Middle frontal gyrus (tissue), 1 donor: ENCODE measurements around the gene C16orf92.
A peak's percentile ranks its signal among the peaks of the same experiment; 100 is the strongest.

ENCODE experiments used
- DNase-seq: peaks from one replicate; pipeline ENCODE4 v3.0.0-alpha.2; 2015; ENCODE audit warnings: low spot score; ENCODE audit errors: extremely low spot score

C16orf92 gene

DNA sequence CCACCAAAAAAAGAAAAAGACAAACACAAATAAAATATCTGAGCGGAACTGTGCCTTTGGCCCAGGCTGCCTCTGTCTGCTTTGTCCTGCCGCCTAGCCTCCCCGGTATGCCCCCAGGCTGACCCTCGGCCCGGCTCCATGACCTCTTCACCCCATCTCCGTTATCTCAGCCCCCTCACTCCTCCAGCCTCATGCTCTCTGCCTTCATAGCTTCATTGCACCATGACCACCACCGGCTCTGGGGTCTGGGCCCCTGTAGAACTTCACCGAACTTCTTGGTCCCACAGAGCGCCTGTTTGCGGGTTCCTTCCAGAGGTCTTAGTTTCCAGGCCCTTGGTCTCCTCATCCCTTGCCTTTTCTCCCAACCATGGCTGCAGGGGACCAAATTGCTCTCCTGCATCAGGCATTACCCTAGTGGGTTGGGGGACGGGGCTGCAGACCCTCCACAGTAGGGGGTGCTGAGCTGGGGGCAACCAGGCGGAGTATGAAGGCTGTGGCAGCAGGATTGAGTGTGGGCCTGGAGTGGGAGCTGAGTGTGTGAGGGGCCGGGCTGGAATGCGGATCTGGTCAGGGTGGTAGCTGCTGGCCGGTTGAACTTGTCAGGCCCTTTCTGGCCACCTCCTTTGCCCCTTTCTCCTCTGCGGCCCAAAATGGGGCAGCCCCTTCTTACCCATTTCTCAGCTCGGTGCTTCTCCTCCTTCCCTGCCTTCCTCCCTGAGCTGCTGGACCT lies 34.5 kb upstream of the C16orf92 start:
- DNase-seq, result no peak

DNA sequence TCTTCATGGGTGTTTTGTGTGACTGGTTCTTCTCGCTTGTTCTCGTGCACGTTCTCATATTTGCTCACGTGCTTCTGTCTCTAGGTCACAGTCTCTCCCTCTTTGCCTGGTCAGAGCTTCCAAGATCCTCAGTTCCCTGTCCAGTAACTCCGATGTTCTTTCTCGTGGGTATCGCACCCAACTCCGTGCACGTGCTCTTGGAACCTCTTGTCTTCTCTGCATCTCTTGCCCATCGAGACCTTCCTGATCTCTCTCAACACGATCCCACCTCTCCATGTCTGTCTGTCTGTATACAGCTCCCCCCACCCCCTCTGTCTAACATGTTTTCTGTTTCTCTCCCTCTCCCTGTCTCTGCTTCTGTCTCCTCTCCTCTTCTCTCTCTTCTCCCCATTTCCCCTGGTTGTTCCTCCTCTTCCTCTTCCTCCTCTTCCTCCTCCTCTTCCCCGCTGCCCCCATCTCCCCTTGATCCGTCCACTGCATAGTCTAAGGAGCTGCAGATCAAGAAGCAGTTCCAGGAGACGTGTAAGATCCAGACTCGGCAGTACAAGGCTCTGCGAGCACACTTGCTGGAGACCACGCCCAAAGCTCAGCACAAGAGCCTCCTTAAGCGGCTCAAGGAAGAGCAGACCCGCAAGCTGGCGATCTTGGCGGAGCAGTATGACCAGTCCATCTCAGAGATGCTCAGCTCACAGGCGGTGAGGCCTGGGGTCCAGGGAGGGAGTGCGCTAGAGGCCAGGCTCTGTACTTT lies 33.7 kb upstream of the C16orf92 start:
- DNase-seq, result no peak

DNA sequence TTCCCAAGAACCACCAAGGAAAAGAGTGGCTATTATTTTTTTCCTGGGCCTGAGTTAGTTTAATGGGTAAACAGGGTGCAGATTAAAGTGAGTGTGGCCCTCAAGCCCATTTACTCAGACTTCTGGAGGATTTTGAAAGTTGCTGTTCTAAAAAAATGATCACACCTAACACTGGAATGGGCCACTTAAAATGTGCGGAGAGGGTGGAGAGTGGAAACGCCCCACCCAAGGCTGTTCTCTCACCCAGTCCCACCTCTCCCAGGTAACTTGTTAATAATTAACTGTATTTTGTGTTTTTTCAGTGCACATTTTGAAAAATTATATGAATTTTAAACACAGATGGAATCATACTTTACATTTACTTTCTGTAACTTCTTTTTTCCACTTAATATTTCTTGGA lies 33.0 kb upstream of the C16orf92 start:
- DNase-seq, result no peak

DNA sequence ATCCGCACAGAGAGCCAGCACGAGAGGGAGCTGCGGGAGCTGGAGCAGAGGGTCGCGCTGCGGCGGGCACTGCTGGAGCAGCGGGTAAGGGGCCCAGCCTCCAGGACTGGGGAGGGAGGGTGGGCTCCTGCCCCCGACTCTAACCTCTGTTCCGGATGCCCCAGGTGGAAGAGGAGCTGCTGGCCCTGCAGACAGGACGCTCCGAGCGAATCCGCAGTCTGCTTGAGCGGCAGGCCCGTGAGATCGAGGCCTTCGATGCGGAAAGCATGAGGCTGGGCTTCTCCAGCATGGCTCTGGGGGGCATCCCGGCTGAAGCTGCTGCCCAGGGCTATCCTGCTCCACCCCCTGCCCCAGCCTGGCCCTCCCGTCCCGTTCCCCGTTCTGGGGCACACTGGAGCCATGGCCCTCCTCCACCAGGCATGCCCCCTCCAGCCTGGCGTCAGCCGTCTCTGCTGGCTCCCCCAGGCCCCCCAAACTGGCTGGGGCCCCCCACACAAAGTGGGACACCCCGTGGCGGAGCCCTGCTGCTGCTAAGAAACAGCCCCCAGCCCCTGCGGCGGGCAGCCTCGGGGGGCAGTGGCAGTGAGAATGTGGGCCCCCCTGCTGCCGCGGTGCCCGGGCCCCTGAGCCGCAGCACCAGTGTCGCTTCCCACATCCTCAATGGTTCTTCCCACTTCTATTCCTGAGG lies 32.0 kb upstream of the C16orf92 start:
- DNase-seq, result no peak

DNA sequence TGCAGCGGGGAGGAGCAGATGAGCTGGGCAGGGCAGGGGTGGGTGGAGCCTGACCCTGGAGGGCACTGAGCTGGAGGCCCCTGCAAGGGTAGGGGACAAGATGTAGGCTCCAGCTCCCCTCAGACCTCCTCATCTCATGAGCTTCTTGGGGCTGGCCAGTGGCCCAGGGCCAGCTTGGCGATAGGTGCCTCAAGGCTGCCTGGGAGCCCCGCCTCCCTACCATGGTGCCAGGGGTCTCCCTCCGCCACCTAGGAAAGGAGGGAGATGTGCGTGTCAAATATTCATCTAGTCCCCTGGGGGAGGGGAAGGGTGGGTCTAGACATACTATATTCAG lies 31.5 kb upstream of the C16orf92 start:
- no peak for DNase-seq

- DNase-seq, result no peak
These were observed 30.5 kb upstream of the C16orf92 start for GRCh38 chr16:29992344-29992967.

- DNase-seq, result no peak
These were observed 29.7 kb upstream of the C16orf92 start for GRCh38 chr16:29993191-29993902.

- no peak for DNase-seq
These were observed 28.9 kb upstream of the C16orf92 start for GRCh38 chr16:29993903-29994599.

DNA sequence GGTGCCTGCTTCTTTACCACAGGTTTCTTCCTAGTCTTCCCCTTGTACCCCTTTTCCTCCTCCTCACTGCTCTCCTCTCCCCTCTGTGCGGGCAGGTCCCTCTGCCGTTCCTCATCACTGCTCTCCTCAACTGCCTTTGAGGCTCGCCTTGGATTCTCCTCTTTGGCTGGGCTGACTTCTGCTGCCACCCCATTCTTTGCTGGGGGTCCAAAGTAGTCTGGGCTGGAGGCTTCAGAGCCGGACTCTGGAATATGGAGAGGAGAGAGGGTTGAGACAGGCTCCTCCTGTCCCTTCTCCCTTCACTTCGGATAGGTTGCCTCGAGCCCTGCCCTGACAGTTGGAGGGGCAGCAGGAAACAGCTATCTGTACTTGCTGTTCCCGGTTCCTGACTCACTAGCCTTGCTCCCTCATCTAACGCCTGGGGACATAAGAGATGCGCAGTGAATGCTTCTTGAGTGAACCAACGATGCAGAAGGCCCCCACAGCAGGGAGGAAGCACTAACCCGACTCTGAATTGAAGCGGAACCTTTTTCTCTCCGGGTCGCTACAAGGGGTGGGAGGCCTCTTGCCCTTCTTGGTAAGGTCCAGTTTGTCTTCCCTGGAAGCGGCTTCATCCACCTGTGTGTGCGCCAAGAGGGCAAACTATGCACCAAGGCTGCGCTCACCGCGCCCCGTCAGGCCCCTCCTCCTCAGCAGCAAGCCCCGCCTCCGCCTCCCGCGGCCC lies 28.2 kb upstream of the C16orf92 start:
- no peak for DNase-seq

DNA sequence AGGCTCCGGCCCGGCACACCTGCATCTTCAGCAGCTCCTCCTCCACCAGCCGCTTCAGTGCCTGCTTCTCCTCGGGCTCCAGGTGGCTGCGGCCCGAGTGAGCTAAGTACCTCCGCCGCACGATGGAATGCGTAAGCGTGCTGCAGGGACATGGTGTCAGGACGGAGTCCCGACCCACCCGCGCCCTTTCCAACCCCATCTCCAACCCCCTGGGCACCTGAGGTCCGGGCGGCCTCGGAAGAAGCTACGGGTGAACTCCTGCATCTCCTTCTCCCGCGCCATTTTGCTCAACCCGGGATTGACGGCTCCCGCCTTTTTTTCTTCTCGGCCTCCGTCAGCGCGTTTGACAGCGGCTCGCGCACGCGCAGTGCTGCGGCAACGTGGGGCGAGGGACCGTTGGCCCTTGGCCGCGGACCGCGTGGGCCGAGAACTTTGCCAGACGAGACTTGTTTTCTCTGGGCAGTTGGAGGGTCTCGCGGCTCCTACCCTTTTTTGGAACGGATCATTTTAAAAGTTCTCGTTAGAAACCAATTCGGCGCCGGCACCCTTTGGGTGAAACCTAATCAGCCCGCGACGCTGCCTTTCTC lies 27.6 kb upstream of the C16orf92 start, which contains the start of gene HIRIP3:
HIRIP3 (minus strand) TSS at position 294 of the 587 bp plus-strand sequence; CDS start at position 282, 12 bp downstream.
- peak; percentile 84 for DNase-seq

DNA sequence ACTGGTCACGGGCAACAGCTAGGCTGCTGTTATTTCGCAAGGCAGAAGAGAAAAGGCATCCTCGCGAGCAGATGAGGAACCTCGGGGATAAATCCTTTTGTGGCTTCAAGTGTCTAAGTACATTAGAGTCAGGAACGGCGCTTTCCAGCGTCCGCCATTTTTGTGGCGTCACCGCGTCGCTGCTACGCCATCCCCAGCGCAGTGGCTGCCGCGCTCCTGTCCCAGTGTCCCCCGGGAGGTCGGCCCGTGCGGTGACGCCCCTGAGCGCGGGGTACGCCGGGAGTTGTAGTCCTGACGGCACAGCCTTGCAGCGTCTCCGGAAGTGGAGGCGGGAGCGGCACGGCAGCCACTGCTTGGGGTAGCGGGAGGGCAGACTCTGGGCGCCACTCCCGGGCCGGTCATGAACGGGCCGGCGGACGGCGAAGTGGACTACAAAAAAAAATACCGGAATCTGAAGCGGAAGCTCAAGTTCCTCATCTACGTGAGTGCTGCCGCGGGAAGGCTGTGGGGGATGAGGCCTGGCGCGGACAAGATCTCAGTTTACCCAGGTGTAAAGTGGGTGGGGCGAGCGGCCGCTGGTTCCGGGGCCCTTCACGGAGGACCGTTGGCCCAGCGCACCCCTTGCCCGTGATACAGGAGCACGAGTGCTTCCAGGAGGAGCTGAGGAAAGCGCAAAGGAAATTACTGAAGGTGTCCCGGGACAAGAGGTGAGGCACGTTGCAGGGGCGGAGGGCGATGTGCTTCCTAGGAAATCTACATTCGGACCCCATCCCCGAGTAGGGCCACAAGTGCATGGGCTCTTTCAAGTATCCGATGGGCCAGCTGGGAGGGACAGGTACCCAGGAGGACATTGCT lies 26.9 kb upstream of the C16orf92 start, which contains the start of gene INO80E:
INO80E (plus strand) TSS at position 331 of the 855 bp plus-strand sequence; CDS start at position 401, 70 bp downstream.
- peak; percentile 99 for DNase-seq

DNA sequence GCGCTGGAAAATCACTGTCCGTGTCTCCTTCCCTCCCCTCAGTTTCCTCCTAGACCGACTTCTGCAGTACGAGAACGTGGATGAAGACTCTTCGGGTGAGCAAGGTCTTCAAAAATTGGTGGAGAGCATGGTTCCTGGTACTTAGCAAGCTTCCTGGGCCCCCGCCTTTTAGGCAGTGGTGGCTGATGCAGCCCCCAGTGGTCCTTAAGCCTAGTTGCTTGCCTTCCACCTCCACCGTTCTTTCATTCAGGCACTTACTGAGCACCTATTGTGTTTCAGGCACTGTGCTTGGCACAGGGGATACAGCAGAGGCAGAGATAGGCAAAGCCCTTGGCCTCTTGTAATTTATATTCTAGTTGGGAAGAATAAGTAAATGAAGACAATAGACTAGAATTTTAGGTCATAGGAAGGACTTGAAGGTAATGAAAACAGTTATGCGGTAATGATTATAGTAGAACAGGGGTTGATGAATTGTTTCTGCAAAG lies 26.2 kb upstream of the C16orf92 start:
- no peak for DNase-seq

DNA sequence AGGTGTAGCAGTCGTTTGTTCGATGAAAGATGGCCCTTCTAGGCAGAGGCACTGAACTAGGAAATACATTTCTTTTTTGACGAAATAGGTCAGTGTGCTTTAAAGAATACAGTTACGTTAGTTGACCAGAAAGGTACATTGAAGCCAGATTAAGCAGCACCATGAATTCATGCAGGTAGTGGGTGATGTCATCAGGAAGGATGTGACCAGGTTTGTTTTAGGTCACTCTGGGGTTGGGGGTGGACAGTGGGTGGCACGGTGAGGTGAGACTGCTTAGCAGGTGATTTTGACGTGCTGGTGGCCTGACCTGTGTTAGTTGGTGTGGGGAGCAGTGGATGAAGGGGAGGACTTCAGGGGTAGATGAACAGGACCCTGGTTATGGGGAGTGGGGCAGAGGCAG lies 23.4 kb upstream of the C16orf92 start:
- DNase-seq, result no peak

GRCh38 chr16:30000735-30001631 lies 22.0 kb upstream of the C16orf92 start:
- no peak for DNase-seq

GRCh38 chr16:30002614-30003346 lies 20.2 kb upstream of the C16orf92 start:
- DNase-seq, result no peak

- no peak for DNase-seq
These were observed 19.2 kb upstream of the C16orf92 start for GRCh38 chr16:30003670-30004423.
